Naive thymus-derived CD4-positive, alpha-beta T cell (primary cell): ENCODE measurements around the gene OR2V2. TPM values are rescaled to one million over a fixed set of nuclear protein-coding genes. Genes with fewer than 3 reads are reported as not detected.

ENCODE experiments used
- ATAC-seq: fragments of 150-1000 bp; cut with Tn5 transposase; 2 replicates; pipeline ENCODE4 v1.10.0; 2021; ENCODE audit warnings: mild to moderate bottlenecking, moderate library complexity
- CTCF ChIA-PET: fragments of 350-600 bp; sonication (Branson Sonifier 250); formaldehyde crosslinking; loops from one replicate; lab custom pipeline; 2021; ENCODE audit warnings: antibody characterized with exemption; lab: Charles Lee
- POLR2A ChIA-PET: fragments of 350-600 bp; sonication (Branson Sonifier 250); formaldehyde crosslinking; loops from one replicate; lab custom pipeline; 2021; ENCODE audit warnings: antibody characterized with exemption, inconsistent platforms; lab: Charles Lee
- DNase-seq, 9 donors: peaks; one replicate each; pipeline versions ENCODE4 v3.0.0 to v3.0.0-alpha.2; 2020 to 2022; ENCODE audit warnings: mixed read lengths in 1 of 9
- H3K27ac ChIP-seq: one replicate; pipeline ENCODE4 v1.7.0; 2013; ENCODE audit warnings: mild to moderate bottlenecking, low read depth, low read length, moderate library complexity
- H3K27me3 ChIP-seq, 2 donors: one replicate each; pipeline ENCODE4 v1.7.0; 2013; ENCODE audit warnings: low read length in 2 of 2, mild to moderate bottlenecking in 2 of 2, moderate library complexity in 2 of 2; ENCODE audit not compliant: control insufficient read depth in 2 of 2, insufficient read depth in 2 of 2
- H3K36me3 ChIP-seq, 3 experiments: 1 replicate in 2 of 3; 2 replicates in 1 of 3; pipeline ENCODE4 v1.7.0; 2013; ENCODE audit warnings: low read length in 3 of 3, mild to moderate bottlenecking in 3 of 3, moderate library complexity in 1 of 3; ENCODE audit not compliant: insufficient read depth in 3 of 3, control insufficient read depth in 2 of 3
- H3K4me1 ChIP-seq, 2 donors: one replicate each; pipeline ENCODE4 v1.7.0; 2013; ENCODE audit warnings: low read length in 2 of 2, mild to moderate bottlenecking in 2 of 2, moderate library complexity in 1 of 2; ENCODE audit not compliant: control insufficient read depth in 2 of 2, insufficient read depth in 2 of 2
- H3K4me3 ChIP-seq: 2 replicates; pipeline ENCODE4 v1.7.0; 2013; ENCODE audit warnings: mild to moderate bottlenecking, low read length
- H3K9me3 ChIP-seq, 3 experiments: 1 replicate in 2 of 3; 2 replicates in 1 of 3; pipeline ENCODE4 v1.7.0; 2013; ENCODE audit warnings: low read length in 3 of 3; ENCODE audit not compliant: control insufficient read depth in 2 of 3
- H3K27ac Mint-ChIP-seq, 9 donors: one replicate each; pipeline ENCODE4 v1.8.0; 2020 to 2022; ENCODE audit warnings: mixed read lengths in 9 of 9, mild to moderate bottlenecking in 8 of 9, moderate library complexity in 5 of 9, inconsistent platforms in 2 of 9
- H3K27me3 Mint-ChIP-seq, 5 donors: one replicate each; pipeline ENCODE4 v1.8.0; 2021 to 2022; ENCODE audit warnings: mixed read lengths in 5 of 5, mild to moderate bottlenecking in 1 of 5
- H3K36me3 Mint-ChIP-seq, 5 donors: one replicate each; pipeline ENCODE4 v1.8.0; 2020 to 2022; ENCODE audit warnings: mixed read lengths in 5 of 5, mild to moderate bottlenecking in 3 of 5, inconsistent platforms in 1 of 5
- H3K4me1 Mint-ChIP-seq, 7 donors: one replicate each; pipeline ENCODE4 v1.8.0; 2020 to 2022; ENCODE audit warnings: mixed read lengths in 7 of 7, mild to moderate bottlenecking in 3 of 7, inconsistent platforms in 1 of 7
- H3K4me3 Mint-ChIP-seq, 10 donors: one replicate each; pipeline ENCODE4 v1.8.0; 2020 to 2022; ENCODE audit warnings: mild to moderate bottlenecking in 10 of 10, mixed read lengths in 10 of 10, moderate library complexity in 6 of 10, inconsistent platforms in 2 of 10
- H3K9me3 Mint-ChIP-seq, 11 donors: one replicate each; pipeline ENCODE4 v1.8.0; 2020 to 2022; ENCODE audit warnings: mixed read lengths in 11 of 11, mild to moderate bottlenecking in 4 of 11, inconsistent platforms in 1 of 11, moderate library complexity in 1 of 11
- intact Hi-C, 2 donors: fragments of 100-400 bp; cut with micrococcal nuclease; formaldehyde crosslinking; loops; one replicate each; pipeline ENCODE4 v1.15.1; 2023
- polyA plus RNA-seq, 2 donors: library from polyadenylated mRNA; unstranded; fragments of 300-500 nt; fragmentation: Illumina TruSeq; gene quantifications; one replicate each; pipeline ENCODE4 v1.2.3, GENCODE V29; 2021
- total RNA-seq, 6 experiments: library from RNA in 5 of 6; stranded (reverse) in 5 of 6; gene quantifications; 1 replicate in 5 of 6; 2 replicates in 1 of 6; pipeline ENCODE4 v1.2.3 and lab custom pipeline; 2021 to 2026

The OR2V2 gene
- total and polyA plus RNA-seq, 7 experiments from 2014 or later = not detected

DNA sequence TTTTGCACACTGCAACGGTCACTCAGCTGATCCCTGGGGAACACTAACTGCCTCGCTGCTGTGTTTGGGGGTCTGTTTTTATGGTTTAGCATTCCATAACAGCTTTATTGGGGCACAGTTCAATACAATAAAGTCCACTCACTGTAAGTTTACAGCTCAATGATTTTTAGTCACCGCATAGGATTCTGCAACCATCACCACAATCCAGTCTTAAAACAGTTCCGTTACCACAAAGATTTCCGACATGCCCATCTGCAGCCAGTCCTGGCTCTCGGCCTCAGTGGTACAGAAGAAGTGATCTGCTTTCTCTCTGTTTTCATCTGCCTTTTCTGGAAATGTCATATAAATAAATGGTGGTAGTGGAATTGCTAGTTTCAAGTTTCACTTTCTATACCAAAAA lies 23.6 kb downstream of the OR2V2 start:
- CTCF ChIA-PET = no interaction called here
- POLR2A ChIA-PET = interaction anchor here (0.8 to 3.3 kb wide), 4 partner anchors 14 to 90 kb away, joined by 3 to 17 read pairs (median 4); partner anchors contain the start of gene TRIM52
- ATAC-seq = no peak
- intact Hi-C loops = no loop called here
- Histone ChIP-seq H3K9me3 (no peaks in the 10 kb centered on the region), H3K36me3 (no peaks in the 10 kb centered on the region), H3K27me3 (peaks cover 6 to 26% of the 10 kb centered on the region in 2 donors), H3K27ac (no peak overlapping the region), H3K4me1 (peaks cover 10 to 23% of the 10 kb centered on the region in 2 donors), H3K4me3 (no peak overlapping the region)
- Mint-ChIP-seq H3K4me3 (peak overlapping the region in 5 of 10 donors; percentile 12 to 71 (median 67)), H3K36me3 (peaks cover 0 to 6% (median 4%) of the 10 kb centered on the region in 5 donors), H3K27ac (peak overlapping the region in 5 of 9 donors; percentile 14 to 76 (median 44)), H3K4me1 (peaks cover 20 to 61% (median 53%) of the 10 kb centered on the region in 7 donors), H3K9me3 (peaks cover 0 to 22% (median 0%) of the 10 kb centered on the region in 11 donors), H3K27me3 (peaks cover 52 to 78% (median 73%) of the 10 kb centered on the region in 5 donors)
- DNase-seq = no peak

- no peaks in the 10 kb centered on the region for H3K9me3 ChIP-seq
- H3K4me3 ChIP-seq = no peak overlapping the region
- ATAC-seq (no peak), DNase-seq (no peak)
- H3K27ac ChIP-seq = no peak overlapping the region
- H3K27me3 ChIP-seq = peaks cover 6 to 26% of the 10 kb centered on the region in 2 donors
- Mint-ChIP-seq H3K4me1 (peaks cover 20 to 57% (median 52%) of the 10 kb centered on the region in 7 donors), H3K27ac (peak overlapping the region in 3 of 9 donors; percentile 71 to 87 (median 79)), H3K36me3 (peaks cover 0 to 6% (median 4%) of the 10 kb centered on the region in 5 donors), H3K9me3 (peaks cover 0 to 22% (median 0%) of the 10 kb centered on the region in 11 donors), H3K27me3 (peaks cover 50 to 79% (median 66%) of the 10 kb centered on the region in 5 donors), H3K4me3 (peak overlapping the region in 5 of 10 donors; percentile 23 to 91 (median 35))
- H3K4me1 ChIP-seq = peaks cover 10 to 23% of the 10 kb centered on the region in 2 donors
- H3K36me3 ChIP-seq = no peaks in the 10 kb centered on the region
- CTCF ChIA-PET = interaction anchor here (1.6 kb wide), 1 partner anchor 13 kb away, joined by 8 read pairs; no protein-coding TSS in a partner anchor
- intact Hi-C loops = loop anchor here in 1 of 2 donors (2.0 kb wide), 1 partner anchor 17 kb away; no protein-coding TSS in a partner anchor
- POLR2A ChIA-PET = interaction anchor here (0.5 to 3.3 kb wide), 7 partner anchors 12 to 521 kb away, joined by 3 to 17 read pairs (median 7); no protein-coding TSS in a partner anchor
These were observed 24.4 kb downstream of the OR2V2 start for GRCh38 chr5:181171782-181172181.

DNA sequence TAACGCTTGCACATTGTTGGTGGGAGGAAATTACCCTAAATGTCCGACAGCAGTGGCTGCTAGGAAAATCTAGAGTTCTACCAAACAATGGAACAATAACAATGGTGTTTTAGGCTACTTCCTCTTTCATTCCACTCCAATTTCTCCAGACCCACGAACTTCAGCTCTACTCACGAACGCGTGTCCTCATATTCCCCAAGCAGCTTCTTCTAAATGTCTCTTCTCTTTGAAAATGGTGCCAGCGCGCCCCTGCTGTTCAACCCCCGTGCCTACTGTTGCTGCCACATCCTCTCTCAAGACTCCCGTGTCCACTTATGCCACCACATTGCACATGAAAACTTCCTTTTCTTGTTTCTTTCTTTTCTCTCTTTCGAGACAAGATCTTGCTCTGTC lies 25.6 kb downstream of the OR2V2 start:
- peaks cover 0 to 6% (median 4%) of the 10 kb centered on the region in 5 donors for H3K36me3 Mint-ChIP-seq
- H3K36me3 ChIP-seq = no peaks in the 10 kb centered on the region
- ChIA-PET CTCF (interaction anchor here (0.8 to 1.6 kb wide), 3 partner anchors 10 to 34 kb away, joined by 3 to 8 read pairs (median 5); no protein-coding TSS in a partner anchor), POLR2A (interaction anchor here (0.6 to 3.3 kb wide), 9 partner anchors 10 to 1549 kb away, joined by 3 to 17 read pairs (median 6); partner anchors contain the start of gene HNRNPH1)
- no peak overlapping the region for H3K27ac ChIP-seq
- ATAC-seq = peak; percentile 84
- H3K4me1 ChIP-seq = peaks cover 10 to 23% of the 10 kb centered on the region in 2 donors
- no peaks in the 10 kb centered on the region for H3K9me3 ChIP-seq
- DNase-seq = peak in 1 of 9 donors; percentile 56
- H3K27ac Mint-ChIP-seq = peak overlapping the region; percentile 65 to 98 (median 85)
- H3K27me3 Mint-ChIP-seq = peaks cover 37 to 72% (median 53%) of the 10 kb centered on the region in 5 donors
- H3K4me1 Mint-ChIP-seq = peaks cover 20 to 50% (median 39%) of the 10 kb centered on the region in 7 donors
- intact Hi-C loops = loop anchor here (1.0 to 2.0 kb wide), 3 partner anchors 9 to 16 kb away; no protein-coding TSS in a partner anchor
- peaks cover 0 to 20% (median 0%) of the 10 kb centered on the region in 11 donors for H3K9me3 Mint-ChIP-seq
- H3K4me3 Mint-ChIP-seq = peak overlapping the region; percentile 64 to 98 (median 91)
- peaks cover 6 to 25% of the 10 kb centered on the region in 2 donors for H3K27me3 ChIP-seq
- peak overlapping the region; percentile 54 for H3K4me3 ChIP-seq

GRCh38 chr5:181173420-181174342 lies 26.3 kb downstream of the OR2V2 start:
- ChIA-PET CTCF (interaction anchor here (0.8 to 1.6 kb wide), 3 partner anchors 9 to 34 kb away, joined by 3 to 8 read pairs (median 5); no protein-coding TSS in a partner anchor), POLR2A (interaction anchor here (0.5 to 3.3 kb wide), 9 partner anchors 9 to 1550 kb away, joined by 3 to 17 read pairs (median 6); partner anchors contain the start of gene HNRNPH1)
- DNase-seq (peak; percentile 19 to 81 (median 69)), ATAC-seq (peak; percentile 75)
- Histone ChIP-seq H3K9me3 (no peaks in the 10 kb centered on the region), H3K4me3 (peak overlapping the region; percentile 54), H3K4me1 (peaks cover 10 to 23% of the 10 kb centered on the region in 2 donors), H3K36me3 (no peaks in the 10 kb centered on the region), H3K27ac (no peak overlapping the region), H3K27me3 (peaks cover 6 to 19% of the 10 kb centered on the region in 2 donors)
- intact Hi-C loops = loop anchor here (1.0 to 2.0 kb wide), 3 partner anchors 9 to 15 kb away; no protein-coding TSS in a partner anchor
- peak overlapping the region; percentile 64 to 98 (median 91) for H3K4me3 Mint-ChIP-seq
- H3K36me3 Mint-ChIP-seq = peaks cover 0 to 6% (median 4%) of the 10 kb centered on the region in 5 donors
- H3K9me3 Mint-ChIP-seq = peaks cover 0 to 18% (median 0%) of the 10 kb centered on the region in 11 donors
- H3K4me1 Mint-ChIP-seq = peaks cover 20 to 45% (median 36%) of the 10 kb centered on the region in 7 donors
- peak overlapping the region; percentile 65 to 98 (median 85) for H3K27ac Mint-ChIP-seq
- peaks cover 32 to 69% (median 47%) of the 10 kb centered on the region in 5 donors for H3K27me3 Mint-ChIP-seq

GRCh38 chr5:181176254-181176952 lies 29.0 kb downstream of the OR2V2 start:
- Mint-ChIP-seq H3K36me3 (peaks cover 0 to 5% (median 0%) of the 10 kb centered on the region in 5 donors), H3K9me3 (peaks cover 0 to 7% (median 0%) of the 10 kb centered on the region in 11 donors), H3K4me3 (no peak overlapping the region), H3K27ac (no peak overlapping the region), H3K27me3 (peaks cover 11 to 48% (median 22%) of the 10 kb centered on the region in 5 donors), H3K4me1 (peaks cover 8 to 20% (median 17%) of the 10 kb centered on the region in 7 donors)
- Histone ChIP-seq H3K36me3 (no peaks in the 10 kb centered on the region), H3K4me3 (no peak overlapping the region), H3K9me3 (no peaks in the 10 kb centered on the region), H3K27ac (no peak overlapping the region), H3K27me3 (no peaks in the 10 kb centered on the region), H3K4me1 (peaks cover 10 to 16% of the 10 kb centered on the region in 2 donors)
- CTCF ChIA-PET = no interaction called here
- POLR2A ChIA-PET = no interaction called here
- DNase-seq (no peak), ATAC-seq (no peak)
- intact Hi-C loops = no loop called here
